ENCODE measurements around the gene ZNF768. TPM values are rescaled to one million over a fixed set of nuclear protein-coding genes. Genes with fewer than 3 reads are reported as not detected.

The ZNF768 gene
- total and polyA plus RNA-seq, 2 of the 13 experiments (the other 11 are each of a cell fraction or from before 2014, with no cell fraction given), result 26.7 to 34.4 TPM

GRCh38 chr16:30521873-30522641 is 4.3 kb downstream of the ZNF768 start (continued):
- TF ChIP-seq ZNF407 (CRISPR knock-in tag; IDR thresholded peaks at IDR 0.05; ENCODE audit: not compliant biosample characterization) (peak; percentile 84), CBX5 (CRISPR knock-in tag; IDR thresholded peaks at IDR 0.05; ENCODE audit: borderline replicate concordance) (no peak; the same call in 1 of the 2 replicates), MLLT10 (CRISPR knock-in tag; IDR thresholded peaks at IDR 0.05) (no peak), TOE1 (CRISPR knock-in tag; IDR thresholded peaks at IDR 0.05) (no peak), TCF7L2 (IDR thresholded peaks at IDR 0.05; ENCODE audit: low read depth, low read length) (no peak), ZNF609 (CRISPR knock-in tag; IDR thresholded peaks at IDR 0.05; ENCODE audit: borderline replicate concordance) (peak; percentile 80; the same call in 1 of the 2 replicates), CSRNP2 (CRISPR knock-in tag; conservative IDR thresholded peaks at IDR 0.05; ENCODE audit: low read depth) (no peak), BCLAF1 (IDR thresholded peaks at IDR 0.05) (no peak), KLF15 (CRISPR knock-in tag; IDR thresholded peaks at IDR 0.05; ENCODE audit: borderline replicate concordance) (no peak), NPAS2 (CRISPR knock-in tag; IDR thresholded peaks at IDR 0.05; ENCODE audit: borderline replicate concordance) (no peak)

All from HepG2 (cell line).